ENCODE measurements around the gene ENTPD2.

- peak in 4 of 12 donors; percentile 13 to 26 (median 20) for TF ChIP-seq CTCF (IDR thresholded peaks at IDR 0.05)
- TF ChIP-seq POLR2A (IDR thresholded peaks at IDR 0.05): no peak
Observed at GRCh38 chr9:137070906-137071275, 17.0 kb upstream of the ENTPD2 start.
